ENCODE data around the gene FRMD4A. TPM values are rescaled to one million over a fixed set of nuclear protein-coding genes. Genes with fewer than 3 reads are reported as not detected.

The FRMD4A gene
- total and polyA plus RNA-seq, 2 experiments from 2014 or later, result 3.7 to 12.6 TPM

- peaks cover 4% of the 10 kb centered on the region for H3K27me3 ChIP-seq
- no peak overlapping the region for H3K4me3 ChIP-seq
- H3K4me1 ChIP-seq (ENCODE audit: low read depth), result no peaks in the 10 kb centered on the region
- TF ChIP-seq CTCF (IDR thresholded peaks at IDR 0.05; ENCODE audit: low read depth, low read length), result no peak
- H3K9me3 ChIP-seq (ENCODE audit: low read depth), result no peaks in the 10 kb centered on the region
- H3K36me3 ChIP-seq, result no peaks in the 10 kb centered on the region
- H3K27ac ChIP-seq, result no peak overlapping the region
- DNase-seq (ENCODE audit: low read depth in 1 of 2, low spot score in 1 of 2), result no peak
Observed at GRCh38 chr10:13892871-13893270, 437.9 kb downstream of the FRMD4A start.

GRCh38 chr10:13892001-13892491, 438.7 kb downstream of the FRMD4A start:
- no peaks in the 10 kb centered on the region for H3K9me3 ChIP-seq (ENCODE audit: low read depth)
- no peak for DNase-seq (ENCODE audit: low read depth in 1 of 2, low spot score in 1 of 2)
- H3K27me3 ChIP-seq, result peaks cover 4% of the 10 kb centered on the region
- TF ChIP-seq CTCF (IDR thresholded peaks at IDR 0.05; ENCODE audit: low read depth, low read length), result no peak
- H3K4me1 ChIP-seq (ENCODE audit: low read depth), result no peaks in the 10 kb centered on the region
- H3K36me3 ChIP-seq, result no peaks in the 10 kb centered on the region
- no peak overlapping the region for H3K27ac ChIP-seq
- peak overlapping the region; percentile 54 for H3K4me3 ChIP-seq

GRCh38 chr10:13891128-13892000, 439.4 kb downstream of the FRMD4A start:
- H3K4me1 ChIP-seq (ENCODE audit: low read depth), result no peaks in the 10 kb centered on the region
- H3K27ac ChIP-seq, result no peak overlapping the region
- peaks cover 4% of the 10 kb centered on the region for H3K27me3 ChIP-seq
- no peaks in the 10 kb centered on the region for H3K9me3 ChIP-seq (ENCODE audit: low read depth)
- H3K36me3 ChIP-seq, result no peaks in the 10 kb centered on the region
- DNase-seq (ENCODE audit: low read depth in 1 of 2, low spot score in 1 of 2), result peak; percentile 34 to 73
- H3K4me3 ChIP-seq, result peak overlapping the region; percentile 54
- no peak for TF ChIP-seq CTCF (IDR thresholded peaks at IDR 0.05; ENCODE audit: low read depth, low read length)

- H3K9me3 ChIP-seq (ENCODE audit: low read depth), result no peaks in the 10 kb centered on the region
- H3K4me1 ChIP-seq (ENCODE audit: low read depth), result no peaks in the 10 kb centered on the region
- no peak for TF ChIP-seq CTCF (IDR thresholded peaks at IDR 0.05; ENCODE audit: low read depth, low read length)
- peak; percentile 42 to 62 for DNase-seq (ENCODE audit: low read depth in 1 of 2, low spot score in 1 of 2)
- H3K36me3 ChIP-seq, result no peaks in the 10 kb centered on the region
- H3K27me3 ChIP-seq, result peaks cover 4% of the 10 kb centered on the region
- peak overlapping the region; percentile 54 for H3K4me3 ChIP-seq
- no peak overlapping the region for H3K27ac ChIP-seq
Observed at GRCh38 chr10:13890233-13891127, 440.2 kb downstream of the FRMD4A start.

- Histone ChIP-seq H3K27ac (no peak overlapping the region), H3K4me1 (ENCODE audit: low read depth) (peaks cover 4% of the 10 kb centered on the region), H3K27me3 (peaks cover 4% of the 10 kb centered on the region), H3K4me3 (no peak overlapping the region), H3K36me3 (no peaks in the 10 kb centered on the region), H3K9me3 (ENCODE audit: low read depth) (no peaks in the 10 kb centered on the region)
- no peak for TF ChIP-seq CTCF (IDR thresholded peaks at IDR 0.05; ENCODE audit: low read depth, low read length)
- DNase-seq (ENCODE audit: low read depth in 1 of 2, low spot score in 1 of 2), result no peak
Observed at GRCh38 chr10:13887761-13888160, 443.0 kb downstream of the FRMD4A start.
